Suppressor macrophage treated with lipopolysaccharide for 1 hour (primary cell): ENCODE results near the gene CREB5.

Experiments
- DNase-seq, 3 donors: peaks; one replicate each; pipeline ENCODE4 v3.0.0-alpha.2; 2020 to 2022

CREB5 gene

GRCh38 chr7:28554802-28555471, 142.6 kb downstream of the CREB5 start:
- no peak for DNase-seq

GRCh38 chr7:28556025-28556424, 143.7 kb downstream of the CREB5 start:
- DNase-seq: no peak

- DNase-seq: no peak
Observed at GRCh38 chr7:28556671-28557070, 144.4 kb downstream of the CREB5 start.

- no peak for DNase-seq
Observed at GRCh38 chr7:28558236-28558635, 145.9 kb downstream of the CREB5 start.

GRCh38 chr7:28560767-28561166, 148.4 kb downstream of the CREB5 start:
- no peak for DNase-seq

- no peak for DNase-seq
Observed at GRCh38 chr7:28564033-28564432, 151.7 kb downstream of the CREB5 start.

GRCh38 chr7:28564755-28565374, 152.5 kb downstream of the CREB5 start:
- no peak for DNase-seq

GRCh38 chr7:28565980-28566379, 153.7 kb downstream of the CREB5 start:
- no peak for DNase-seq

- DNase-seq: peak in 1 of 3 donors; percentile 21
Observed at GRCh38 chr7:28570113-28570969, 158.0 kb downstream of the CREB5 start.

GRCh38 chr7:28570970-28571288, 158.6 kb downstream of the CREB5 start:
- peak in 1 of 3 donors; percentile 42 for DNase-seq

GRCh38 chr7:28571405-28571804, 159.1 kb downstream of the CREB5 start:
- no peak for DNase-seq

- DNase-seq: no peak
Observed at GRCh38 chr7:28572321-28573058, 160.2 kb downstream of the CREB5 start.

GRCh38 chr7:28573059-28573553, 160.8 kb downstream of the CREB5 start:
- no peak for DNase-seq

GRCh38 chr7:28573651-28574301, 161.5 kb downstream of the CREB5 start:
- DNase-seq: no peak

- peak; percentile 80 to 83 (median 82) for DNase-seq
Observed at GRCh38 chr7:28575241-28575643, 162.9 kb downstream of the CREB5 start.

- DNase-seq: no peak
Observed at GRCh38 chr7:28576656-28577055, 164.3 kb downstream of the CREB5 start.

- DNase-seq: no peak
Observed at GRCh38 chr7:28579571-28579970, 167.3 kb downstream of the CREB5 start.

- DNase-seq: no peak
Observed at GRCh38 chr7:28580665-28581064, 168.3 kb downstream of the CREB5 start.

GRCh38 chr7:28581351-28581750, 169.0 kb downstream of the CREB5 start:
- no peak for DNase-seq

- DNase-seq: no peak
Observed at GRCh38 chr7:28582226-28582625, 169.9 kb downstream of the CREB5 start.

GRCh38 chr7:28584235-28584634, 171.9 kb downstream of the CREB5 start:
- no peak for DNase-seq

- DNase-seq: no peak
Observed at GRCh38 chr7:28586736-28587135, 174.4 kb downstream of the CREB5 start.

- no peak for DNase-seq
Observed at GRCh38 chr7:28587211-28587610, 174.9 kb downstream of the CREB5 start.
